C4-2B (cell line): ENCODE measurements around the gene TOR4A.

Experiments
- CTCF ChIP-seq: fragments of 450-650 bp; conservative IDR thresholded peaks from 2 replicates; pipeline ENCODE4 v1.5.1; 2017; ENCODE audit warnings: mild to moderate bottlenecking
- ZFX ChIP-seq: fragments of 450-650 bp; IDR thresholded peaks from 2 replicates; pipeline ENCODE4 v1.6.1; 2017

- TF ChIP-seq CTCF (no peak), ZFX (no peak)
Measured at GRCh38 chr9:137317021-137317717, 39.6 kb downstream of the TOR4A start.
